LNCaP clone FGC (cell line): Measurements from ENCODE around the gene NDUFA11.
A peak's percentile ranks its signal among the peaks of the same experiment; 100 is the strongest.
"Not testable (repeated sequence)": the region's sequence is repeated elsewhere in the genome, so short reads cannot be mapped to it uniquely, and the experiment has no call there.

Source experiments
- DNase-seq: peaks from one replicate; pipeline ENCODE4 v3.0.0-alpha.2; 2011; ENCODE audit warnings: low read depth
- H3K4me3 ChIP-seq: 2 replicates; pipeline ENCODE4 v1.5.1; 2011; ENCODE audit warnings: mild to moderate bottlenecking, low read depth, low read length, control low read depth
- CTCF ChIP-seq: IDR thresholded peaks from 2 replicates; pipeline ENCODE4 v1.5.1; 2012; ENCODE audit warnings: mild to moderate bottlenecking; ENCODE audit not compliant: control insufficient read depth, insufficient read depth; ENCODE audit errors: extremely low read depth

NDUFA11 gene

GRCh38 chr19:5864725-5865486 lies 38.7 kb downstream of the NDUFA11 start:
- TF ChIP-seq CTCF = no peak
- no peak overlapping the region for H3K4me3 ChIP-seq
- DNase-seq = no peak

- TF ChIP-seq CTCF = no peak
- H3K4me3 ChIP-seq = no peak overlapping the region
- DNase-seq = no peak
These were observed 39.4 kb downstream of the NDUFA11 start for GRCh38 chr19:5864013-5864720.

- no peak for DNase-seq
- H3K4me3 ChIP-seq = no peak overlapping the region
- no peak for TF ChIP-seq CTCF
These were observed 40.4 kb downstream of the NDUFA11 start for GRCh38 chr19:5863030-5863665.

GRCh38 chr19:5857203-5858081 lies 46.1 kb downstream of the NDUFA11 start:
- no peak overlapping the region for H3K4me3 ChIP-seq
- peak; percentile 2 for DNase-seq
- TF ChIP-seq CTCF = no peak

GRCh38 chr19:5855151-5855550 lies 48.4 kb downstream of the NDUFA11 start:
- DNase-seq, H3K4me3 ChIP-seq: not testable (repeated sequence)

GRCh38 chr19:5854121-5854520 lies 49.5 kb downstream of the NDUFA11 start:
- not testable (repeated sequence) for DNase-seq, H3K4me3 ChIP-seq

GRCh38 chr19:5851302-5851701 lies 52.3 kb downstream of the NDUFA11 start, which contains the start of gene FUT3:
Gene FUT3 (minus strand): TSS chr19:5851449.
- no peak for DNase-seq
- no peak within 1 kb of the TSS for H3K4me3 ChIP-seq
- no peak for TF ChIP-seq CTCF
